Effector memory CD4-positive, alpha-beta T cell (primary cell): ENCODE results near the gene CCND1.

ENCODE experiments used
- DNase-seq, 3 donors: peaks; one replicate each; pipeline ENCODE4 v3.0.0-alpha.2; 2020
- H3K27ac ChIP-seq: 2 replicates; pipeline ENCODE4 v1.7.0; 2013; ENCODE audit warnings: mild to moderate bottlenecking, low read length, moderate library complexity; ENCODE audit not compliant: insufficient read depth, poor library complexity, severe bottlenecking
- H3K27me3 ChIP-seq: replicated peaks from 2 replicates; pipeline ENCODE4 v1.7.0; 2013; ENCODE audit warnings: mild to moderate bottlenecking, low read length; ENCODE audit not compliant: insufficient read depth, control insufficient read depth, poor library complexity, severe bottlenecking
- H3K36me3 ChIP-seq: 2 replicates; pipeline ENCODE4 v1.7.0; 2013; ENCODE audit warnings: mild to moderate bottlenecking, low read length, moderate library complexity; ENCODE audit not compliant: control insufficient read depth, insufficient read depth
- H3K4me1 ChIP-seq: 2 replicates; pipeline ENCODE4 v1.7.0; 2013; ENCODE audit warnings: low read length, mild to moderate bottlenecking; ENCODE audit not compliant: control insufficient read depth, insufficient read depth, poor library complexity, severe bottlenecking
- H3K4me3 ChIP-seq: 2 replicates; pipeline ENCODE4 v1.7.0; 2013; ENCODE audit warnings: low read length, low read depth, mild to moderate bottlenecking; ENCODE audit not compliant: insufficient read depth, poor library complexity, severe bottlenecking
- H3K9me3 ChIP-seq: 2 replicates; pipeline ENCODE4 v1.7.0; 2013; ENCODE audit warnings: mild to moderate bottlenecking, low read length, moderate library complexity; ENCODE audit not compliant: control insufficient read depth

CCND1 gene

DNA sequence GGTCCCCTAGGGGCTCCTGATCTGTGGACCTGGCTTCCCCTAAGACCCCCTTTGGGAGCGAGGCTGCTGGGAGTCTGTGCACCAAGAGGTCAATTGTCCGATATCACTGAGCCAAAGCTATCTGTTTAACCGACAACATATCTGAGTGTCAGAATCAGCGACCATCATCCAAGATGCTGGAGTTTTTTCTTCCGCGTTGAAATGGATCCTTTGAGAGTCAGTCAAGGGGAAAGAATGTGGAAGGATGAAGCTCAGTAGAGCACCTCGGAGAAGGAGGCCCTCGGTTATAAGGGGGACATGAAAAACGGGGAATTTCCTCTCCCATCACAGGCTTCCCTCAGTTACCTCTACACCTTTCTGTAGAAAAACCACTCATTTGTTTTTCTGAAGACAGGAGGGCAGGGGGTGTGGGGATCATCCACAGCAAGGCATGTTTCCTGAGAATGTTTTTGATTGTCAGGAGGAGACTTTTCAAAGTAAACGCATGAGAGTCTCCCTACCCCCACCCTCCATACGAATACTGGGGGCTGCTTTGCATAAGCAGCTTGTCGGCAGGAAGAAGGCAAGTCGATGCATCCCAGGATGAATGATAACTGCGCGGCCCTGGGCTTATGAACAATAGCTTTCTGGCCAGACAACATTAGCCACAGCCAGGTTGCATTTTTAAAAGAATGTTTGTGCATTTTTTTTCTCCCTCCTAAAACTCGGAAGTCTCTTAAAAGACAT is 37.7 kb upstream of the CCND1 start:
- H3K4me3 ChIP-seq: no peak overlapping the region
- H3K27me3 ChIP-seq: no peaks in the 10 kb centered on the region
- H3K4me1 ChIP-seq: no peaks in the 10 kb centered on the region
- no peak overlapping the region for H3K27ac ChIP-seq
- H3K9me3 ChIP-seq: no peaks in the 10 kb centered on the region
- no peaks in the 10 kb centered on the region for H3K36me3 ChIP-seq
- DNase-seq: no peak

DNA sequence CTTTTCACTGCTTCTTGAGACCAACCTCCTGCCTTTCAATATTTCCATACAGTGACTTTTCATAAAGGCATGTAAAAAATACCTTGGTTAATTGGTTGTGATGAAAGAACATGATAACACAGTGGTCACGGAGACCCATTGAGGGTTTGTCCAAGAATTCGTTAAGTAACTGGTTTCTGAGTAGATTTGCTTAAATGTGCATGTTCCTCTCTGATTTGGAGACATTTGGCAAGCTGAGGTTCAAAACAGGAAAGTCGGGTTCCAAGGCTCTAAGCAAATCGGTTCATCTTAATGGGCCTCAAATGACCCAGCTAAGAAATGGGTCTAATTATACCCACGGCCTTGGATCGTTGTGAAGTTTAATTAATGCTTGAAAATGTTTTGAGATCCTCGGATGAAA is 36.9 kb upstream of the CCND1 start:
- Histone ChIP-seq H3K4me1 (no peaks in the 10 kb centered on the region), H3K4me3 (no peak overlapping the region), H3K9me3 (no peaks in the 10 kb centered on the region), H3K27me3 (no peaks in the 10 kb centered on the region), H3K36me3 (no peaks in the 10 kb centered on the region), H3K27ac (no peak overlapping the region)
- no peak for DNase-seq

DNA sequence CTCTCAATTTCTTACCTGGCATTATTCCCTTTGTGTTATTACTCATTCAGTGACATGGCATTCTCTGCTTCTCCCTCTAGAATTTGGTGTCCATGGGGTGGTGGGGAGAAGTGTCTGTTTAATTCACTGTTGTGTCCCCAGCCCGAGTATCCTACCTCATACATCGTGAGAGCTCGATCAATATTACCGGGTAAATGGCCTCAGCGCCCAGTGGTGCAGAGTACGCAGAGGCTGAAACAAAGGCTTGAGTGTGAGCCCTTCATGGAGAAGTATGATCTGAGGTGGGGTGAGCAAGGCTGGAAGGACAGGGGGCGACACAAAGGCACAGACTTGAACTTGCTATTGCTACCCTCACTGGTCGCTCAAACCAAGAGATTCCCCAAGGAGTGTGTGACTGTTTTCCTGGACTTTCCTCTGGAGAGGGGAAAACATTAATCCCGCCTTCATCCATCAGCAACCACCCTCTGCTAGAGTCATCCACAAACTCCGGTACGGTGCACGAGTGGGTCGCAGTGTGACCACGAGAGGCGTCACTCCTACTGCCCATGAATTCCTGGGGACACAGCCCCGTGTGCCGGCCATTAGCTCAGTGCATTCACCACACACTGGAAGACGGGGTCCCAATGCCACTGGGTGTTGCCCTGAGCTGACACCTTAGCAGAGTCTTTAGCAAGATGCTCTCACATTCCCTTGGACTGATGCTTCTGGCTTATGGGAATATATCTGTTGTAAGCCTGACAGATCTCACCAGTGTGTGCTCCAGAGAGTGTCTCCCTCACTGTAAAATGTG is 35.0 kb upstream of the CCND1 start:
- no peaks in the 10 kb centered on the region for H3K27me3 ChIP-seq
- DNase-seq: no peak
- H3K9me3 ChIP-seq: peaks cover 4% of the 10 kb centered on the region
- no peak overlapping the region for H3K4me3 ChIP-seq
- H3K4me1 ChIP-seq: no peaks in the 10 kb centered on the region
- H3K27ac ChIP-seq: no peak overlapping the region
- H3K36me3 ChIP-seq: no peaks in the 10 kb centered on the region

DNA sequence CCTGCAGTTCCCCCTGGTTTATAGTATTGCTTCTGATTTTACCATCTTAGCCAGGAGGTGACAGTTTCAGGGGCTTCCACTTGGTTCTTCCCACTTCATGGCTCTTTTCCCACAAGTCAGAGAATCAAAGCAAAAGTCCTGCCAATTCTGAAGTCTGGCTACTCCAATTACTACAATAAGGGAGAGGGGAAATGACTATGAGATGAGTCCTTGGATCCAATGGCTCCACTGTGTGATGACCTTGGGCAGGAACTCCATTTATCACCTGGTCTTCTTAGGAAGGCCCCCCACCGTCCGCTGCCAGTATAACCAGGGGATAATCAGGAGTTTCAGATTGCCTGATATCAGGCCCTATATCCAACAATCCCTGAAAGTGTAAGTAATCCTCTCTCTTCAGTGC is 31.6 kb upstream of the CCND1 start:
- Histone ChIP-seq H3K4me1 (no peaks in the 10 kb centered on the region), H3K27ac (no peak overlapping the region), H3K36me3 (no peaks in the 10 kb centered on the region), H3K27me3 (no peaks in the 10 kb centered on the region), H3K9me3 (peaks cover 4% of the 10 kb centered on the region), H3K4me3 (no peak overlapping the region)
- DNase-seq: no peak

DNA sequence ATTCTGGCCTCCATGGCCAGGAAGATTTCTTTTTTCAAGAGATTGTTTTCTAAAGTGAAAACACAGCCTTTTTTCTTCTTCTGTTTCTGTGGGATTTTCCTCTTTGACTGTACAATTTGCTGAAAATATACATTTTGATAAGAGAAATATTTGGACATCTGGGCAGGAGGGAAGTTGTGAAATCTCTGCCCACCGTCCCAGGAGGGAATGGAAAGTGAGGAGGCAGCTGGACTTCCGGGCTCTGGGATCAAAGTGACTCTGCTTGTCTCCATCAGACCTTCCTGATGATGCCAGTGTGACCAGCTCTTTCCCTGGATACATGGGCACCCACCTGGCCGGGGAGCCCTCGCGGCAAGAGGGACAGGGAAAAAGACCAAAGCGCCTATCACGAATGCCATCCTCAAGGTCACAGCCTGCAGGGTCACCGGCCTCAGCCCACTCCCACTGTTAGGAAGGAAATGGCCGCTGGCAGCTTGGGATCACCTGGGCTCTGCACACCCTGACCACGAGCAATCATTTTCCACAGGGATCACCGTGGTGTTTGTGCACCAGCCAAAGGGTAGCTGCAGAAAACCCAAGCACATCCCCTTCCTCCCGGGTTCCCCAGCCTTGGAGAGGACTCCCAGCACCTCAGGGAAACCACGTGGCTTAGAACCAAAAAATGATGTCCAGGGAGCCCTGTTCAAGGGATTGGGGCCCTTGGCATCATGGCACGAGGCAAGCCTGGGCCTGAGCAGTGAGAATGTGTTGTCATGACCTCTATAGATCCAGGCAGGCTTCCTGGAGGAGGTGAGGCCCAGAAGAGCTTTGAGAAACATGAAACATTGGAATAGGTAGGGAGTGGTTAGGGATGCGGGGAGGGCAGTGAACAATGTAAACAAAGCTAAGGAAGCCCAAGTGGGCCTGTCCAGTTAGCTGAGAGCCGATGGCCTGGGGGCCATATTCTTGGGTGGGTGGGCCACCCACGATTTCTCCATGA is 29.1 kb upstream of the CCND1 start:
- no peaks in the 10 kb centered on the region for H3K36me3 ChIP-seq
- no peaks in the 10 kb centered on the region for H3K27me3 ChIP-seq
- H3K4me3 ChIP-seq: no peak overlapping the region
- H3K9me3 ChIP-seq: peaks cover 4% of the 10 kb centered on the region
- no peak overlapping the region for H3K27ac ChIP-seq
- no peaks in the 10 kb centered on the region for H3K4me1 ChIP-seq
- DNase-seq: no peak

DNA sequence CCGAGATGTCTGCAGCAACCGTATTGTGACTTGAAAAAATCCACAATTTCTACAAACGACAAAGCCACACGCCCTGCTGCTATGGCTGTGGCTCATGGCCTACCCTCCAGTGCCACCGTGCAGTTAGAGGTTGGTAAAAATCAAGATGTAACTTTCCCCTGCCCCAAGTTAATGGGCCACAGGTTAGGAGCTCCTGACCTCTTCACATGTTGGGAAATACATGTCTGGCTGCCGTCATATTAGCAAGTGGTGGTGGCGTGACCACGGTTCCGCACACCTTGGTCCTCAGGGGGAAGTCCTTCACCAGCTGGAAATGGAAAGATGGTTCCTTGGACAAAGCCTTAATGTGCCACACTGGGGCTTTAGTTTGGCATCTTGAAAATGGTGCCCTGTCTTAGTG is 27.4 kb upstream of the CCND1 start:
- no peaks in the 10 kb centered on the region for H3K36me3 ChIP-seq
- no peak overlapping the region for H3K4me3 ChIP-seq
- H3K27ac ChIP-seq: no peak overlapping the region
- no peaks in the 10 kb centered on the region for H3K27me3 ChIP-seq
- DNase-seq: no peak
- H3K4me1 ChIP-seq: no peaks in the 10 kb centered on the region
- H3K9me3 ChIP-seq: peaks cover 4% of the 10 kb centered on the region

DNA sequence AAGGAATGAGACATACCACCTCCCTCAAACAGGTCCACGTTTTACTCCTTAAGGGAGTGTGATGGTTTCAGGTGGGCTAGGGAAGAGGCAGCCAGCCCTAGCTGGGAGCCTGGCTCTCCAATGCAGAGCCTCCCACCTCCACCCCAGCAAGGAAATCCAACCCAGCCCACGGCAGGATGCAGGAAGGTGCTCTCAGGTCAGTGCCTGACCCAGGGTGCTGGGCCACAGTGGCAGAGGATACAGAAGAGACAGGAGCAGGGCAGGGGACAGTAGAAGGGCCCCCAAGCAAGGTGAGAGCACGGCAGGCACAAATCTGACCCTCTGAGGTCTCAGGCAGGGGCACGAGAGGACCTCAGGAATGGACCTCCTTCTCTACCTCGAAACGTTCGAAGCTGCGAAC is 26.9 kb upstream of the CCND1 start:
- peaks cover 4% of the 10 kb centered on the region for H3K9me3 ChIP-seq
- DNase-seq: no peak
- H3K27ac ChIP-seq: no peak overlapping the region
- no peaks in the 10 kb centered on the region for H3K4me1 ChIP-seq
- H3K36me3 ChIP-seq: no peaks in the 10 kb centered on the region
- H3K4me3 ChIP-seq: no peak overlapping the region
- H3K27me3 ChIP-seq: no peaks in the 10 kb centered on the region

DNA sequence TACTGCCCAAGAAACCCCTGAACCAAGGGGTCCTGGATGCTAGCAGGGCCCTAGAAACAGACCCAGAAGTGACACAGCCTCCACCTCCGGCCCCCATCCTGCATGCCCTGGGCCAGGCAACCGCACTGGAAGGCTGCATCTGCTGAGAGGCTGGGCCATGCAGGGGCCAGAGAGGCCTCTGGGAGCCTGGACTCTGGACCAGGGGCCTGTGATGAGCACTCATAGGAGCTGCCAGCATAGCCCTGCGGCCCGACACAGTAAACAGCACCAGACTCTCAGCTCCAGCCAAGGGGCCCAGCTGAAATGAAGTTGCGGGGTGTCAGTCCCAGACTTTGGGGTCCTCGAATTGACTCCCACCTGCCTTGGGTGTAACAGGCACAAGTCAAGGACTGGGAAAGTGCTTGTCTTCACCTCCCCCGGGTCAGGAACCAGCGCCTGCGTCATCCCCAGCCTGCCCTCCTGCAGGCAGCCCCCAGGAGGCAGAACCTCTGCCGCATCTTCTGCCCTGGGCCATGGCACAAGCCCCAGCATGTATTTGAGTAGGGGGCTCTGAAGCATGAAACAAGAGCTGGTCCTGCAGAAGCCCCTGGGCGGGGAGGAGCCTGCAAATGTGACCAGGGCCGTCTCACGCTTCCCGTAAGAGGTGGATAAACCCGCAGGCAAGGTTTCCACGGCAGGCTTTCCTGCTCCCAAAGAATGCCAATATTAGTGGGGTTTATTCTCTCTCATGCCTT is 25.2 kb upstream of the CCND1 start:
- Histone ChIP-seq H3K27ac (no peak overlapping the region), H3K36me3 (no peaks in the 10 kb centered on the region), H3K4me1 (no peaks in the 10 kb centered on the region), H3K27me3 (no peaks in the 10 kb centered on the region), H3K4me3 (no peak overlapping the region), H3K9me3 (no peaks in the 10 kb centered on the region)
- DNase-seq: no peak

DNA sequence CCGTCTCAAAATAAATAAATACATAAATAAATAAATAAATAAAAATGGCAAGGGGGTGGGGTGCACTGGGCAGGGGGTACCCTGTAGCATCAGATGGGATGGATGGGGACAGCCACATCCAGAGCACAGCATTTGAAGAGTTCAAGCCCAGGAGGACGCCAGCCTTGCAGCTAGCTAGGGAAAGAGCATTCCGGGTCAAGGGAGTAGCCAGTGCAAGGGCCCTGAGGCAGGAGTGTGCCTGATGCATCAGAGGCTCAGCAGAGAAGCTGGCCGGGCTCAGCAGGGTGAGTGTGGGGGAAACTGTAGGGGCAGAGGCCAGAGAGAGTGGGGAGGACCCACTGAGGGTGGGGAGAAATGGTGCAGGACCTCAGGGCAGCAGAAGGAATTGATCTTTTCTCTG is 23.7 kb upstream of the CCND1 start:
- DNase-seq: no peak
- Histone ChIP-seq H3K27ac (no peak overlapping the region), H3K9me3 (no peaks in the 10 kb centered on the region), H3K36me3 (no peaks in the 10 kb centered on the region), H3K27me3 (no peaks in the 10 kb centered on the region), H3K4me3 (no peak overlapping the region), H3K4me1 (no peaks in the 10 kb centered on the region)
